ENCODE data around the gene SOCS1.
A peak's percentile ranks its signal among the peaks of the same experiment; 100 is the strongest.
"Not testable (repeated sequence)": the region's sequence is repeated elsewhere in the genome, so short reads cannot be mapped to it uniquely, and the experiment has no call there.

Gene SOCS1

DNA sequence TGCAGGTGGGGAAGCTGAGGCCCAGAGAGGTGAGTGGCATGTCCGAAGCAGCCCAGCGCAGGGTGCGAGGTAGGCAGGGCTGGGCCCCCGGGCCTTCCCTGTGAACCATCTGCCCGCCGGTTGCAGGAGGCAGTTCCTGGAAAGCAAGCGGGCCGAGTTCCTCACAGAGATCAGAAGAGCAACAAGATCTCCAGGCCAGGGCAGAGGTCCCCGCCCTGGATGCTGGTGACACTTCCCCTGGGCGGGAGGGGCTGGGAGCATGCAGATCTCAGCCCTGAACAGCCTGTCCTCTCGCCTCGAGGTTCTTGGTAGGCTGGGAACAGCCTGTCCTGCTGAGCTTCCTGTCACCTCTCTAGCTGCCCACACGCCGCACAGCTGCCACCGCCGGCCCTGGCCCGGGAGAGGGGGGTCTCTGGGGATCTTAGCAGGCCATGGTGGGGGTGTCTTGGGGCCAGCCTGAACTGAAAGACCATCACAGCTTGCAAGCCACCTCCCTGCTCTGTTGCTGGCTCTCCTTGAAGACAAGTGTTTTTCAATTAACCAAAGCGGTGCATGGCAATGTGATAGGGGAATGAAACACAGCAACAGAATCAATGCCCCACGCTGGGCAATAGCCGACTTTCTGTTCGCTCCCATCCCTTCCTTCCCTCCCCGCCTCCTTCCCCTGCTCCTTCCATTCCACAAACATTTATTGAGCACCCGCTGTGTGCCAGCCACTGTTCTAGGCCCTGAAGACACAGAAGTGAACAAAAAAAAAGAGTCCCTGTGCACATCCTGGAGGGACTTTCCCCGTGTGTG lies 31.7 kb downstream of the SOCS1 start:
- peak; percentile 84 for DNase-seq

DNA sequence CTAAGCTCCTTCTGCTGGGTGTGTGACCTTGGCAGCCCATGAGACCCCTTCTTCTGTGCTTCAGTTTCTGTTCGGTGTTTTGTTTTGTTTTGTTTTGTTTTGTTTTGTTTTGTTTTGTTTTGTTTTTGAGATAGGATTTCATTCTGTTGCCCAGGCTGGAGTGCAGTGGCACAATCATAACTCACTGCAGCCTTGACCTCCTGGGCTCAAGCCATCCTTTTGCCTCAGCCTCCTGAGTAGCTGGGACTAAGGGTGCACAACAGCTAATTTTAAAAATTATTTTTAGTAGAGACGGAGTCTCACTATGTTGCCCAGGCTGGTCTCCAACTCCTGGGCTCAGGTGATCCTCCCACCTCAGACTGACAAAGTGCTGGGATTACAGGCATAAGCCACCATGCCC lies 35.5 kb downstream of the SOCS1 start:
- DNase-seq: not testable (repeated sequence)

DNA sequence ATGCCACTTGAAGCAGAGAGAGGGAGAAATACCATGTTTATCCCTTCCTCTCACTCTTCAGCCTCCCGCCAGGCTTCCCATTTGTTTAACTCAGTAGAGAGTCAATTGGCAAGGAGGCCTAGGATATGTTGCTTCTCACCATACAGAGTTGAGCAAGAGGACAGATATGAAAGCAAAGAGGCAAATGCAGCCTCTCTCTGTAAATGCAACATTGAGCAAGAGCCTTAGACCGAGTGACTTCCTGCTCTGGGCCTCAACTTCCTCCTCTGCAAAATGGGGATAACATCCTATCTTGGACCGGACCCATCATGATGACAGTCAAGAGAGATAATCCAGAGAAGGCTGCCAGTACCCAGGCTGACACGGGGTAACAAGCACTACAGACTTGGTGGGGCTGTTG lies 36.8 kb downstream of the SOCS1 start:
- DNase-seq: no peak

DNA sequence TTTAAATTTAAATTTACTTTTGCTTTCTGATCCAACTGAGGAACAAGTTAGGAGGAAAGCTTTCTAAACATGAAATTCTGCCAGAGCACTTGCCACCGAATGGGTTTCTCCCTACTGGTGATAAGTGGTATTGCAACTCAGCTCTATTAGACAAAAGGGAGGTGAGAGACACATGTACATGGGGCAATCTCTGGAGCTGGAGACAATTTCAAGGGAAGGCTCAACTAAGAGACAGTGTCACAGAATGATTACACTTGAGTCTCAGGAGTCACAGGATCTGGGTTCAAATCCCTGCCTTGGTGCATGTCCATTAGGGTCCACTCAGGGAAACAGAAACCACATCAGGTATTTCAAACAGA lies 37.4 kb downstream of the SOCS1 start:
- no peak for DNase-seq

DNA sequence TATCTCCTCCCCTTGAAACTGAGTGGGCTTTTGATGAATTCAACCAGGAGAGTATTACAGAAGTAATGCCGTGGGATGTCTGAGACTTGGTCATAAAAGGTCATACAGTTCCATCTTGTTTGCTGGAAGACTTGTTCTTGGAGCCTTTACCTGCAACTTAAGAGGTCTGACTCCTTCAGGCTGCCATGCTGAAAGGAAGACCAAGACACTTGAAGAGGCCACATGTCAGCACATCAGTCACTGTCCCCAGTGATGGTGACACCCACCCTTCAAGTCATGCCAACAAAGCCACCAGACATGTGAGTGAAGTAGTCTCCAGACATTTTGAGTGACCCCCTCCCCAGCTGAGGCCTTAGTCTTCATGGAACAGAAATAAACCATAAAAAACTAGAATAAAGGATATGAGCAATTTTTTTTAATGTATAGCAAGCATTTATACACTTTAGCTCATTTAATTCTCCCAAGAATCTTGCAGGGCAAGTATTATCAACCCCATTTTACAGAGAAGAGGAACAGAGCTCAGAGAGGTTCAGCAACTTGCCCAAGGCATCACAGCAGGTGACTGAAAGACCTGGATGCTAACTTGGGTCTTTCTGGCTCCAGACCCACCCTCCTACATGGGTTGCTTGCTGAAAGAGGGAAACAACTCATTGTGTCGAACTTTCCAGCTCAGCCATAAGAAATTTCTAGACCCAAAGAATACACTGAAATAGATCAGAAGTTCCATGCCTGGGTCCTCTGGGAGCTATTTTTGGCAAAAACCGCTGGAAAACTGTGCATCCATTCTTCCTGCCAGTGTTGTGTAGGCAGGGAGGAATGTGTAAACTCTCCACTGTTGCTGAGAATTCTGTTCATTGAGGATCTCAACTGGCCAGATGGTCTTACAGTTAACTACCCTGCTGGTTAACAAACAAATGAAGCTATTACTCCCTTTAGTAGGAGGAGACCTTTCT lies 38.1 kb downstream of the SOCS1 start:
- no peak for DNase-seq

- no peak for DNase-seq
These were observed 40.0 kb downstream of the SOCS1 start for GRCh38 chr16:11215935-11216556.

- no peak for DNase-seq
These were observed 42.2 kb downstream of the SOCS1 start for GRCh38 chr16:11213799-11214198.

DNA sequence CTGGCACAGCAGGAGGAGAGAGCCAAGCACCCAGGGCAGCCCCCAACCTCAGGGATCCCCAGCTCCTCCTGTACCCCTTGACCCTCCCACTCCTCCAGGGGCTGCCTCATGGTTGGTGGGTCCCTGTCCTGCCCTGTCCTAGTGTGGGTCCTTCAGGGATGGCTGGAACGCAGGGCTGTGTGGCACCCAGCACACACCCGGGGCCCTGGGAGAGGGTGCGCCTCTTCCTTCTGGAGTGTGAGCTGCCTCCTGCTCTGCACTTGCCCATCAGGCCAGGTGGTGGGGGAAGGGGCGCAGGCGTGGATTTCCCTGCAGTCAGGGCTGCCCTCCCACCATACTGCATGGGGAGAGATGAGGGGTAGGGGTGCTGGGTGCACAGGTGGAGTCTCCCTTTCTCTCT lies 42.6 kb downstream of the SOCS1 start:
- no peak for DNase-seq

- DNase-seq: no peak
These were observed 43.2 kb downstream of the SOCS1 start for GRCh38 chr16:11212798-11213196.

DNA sequence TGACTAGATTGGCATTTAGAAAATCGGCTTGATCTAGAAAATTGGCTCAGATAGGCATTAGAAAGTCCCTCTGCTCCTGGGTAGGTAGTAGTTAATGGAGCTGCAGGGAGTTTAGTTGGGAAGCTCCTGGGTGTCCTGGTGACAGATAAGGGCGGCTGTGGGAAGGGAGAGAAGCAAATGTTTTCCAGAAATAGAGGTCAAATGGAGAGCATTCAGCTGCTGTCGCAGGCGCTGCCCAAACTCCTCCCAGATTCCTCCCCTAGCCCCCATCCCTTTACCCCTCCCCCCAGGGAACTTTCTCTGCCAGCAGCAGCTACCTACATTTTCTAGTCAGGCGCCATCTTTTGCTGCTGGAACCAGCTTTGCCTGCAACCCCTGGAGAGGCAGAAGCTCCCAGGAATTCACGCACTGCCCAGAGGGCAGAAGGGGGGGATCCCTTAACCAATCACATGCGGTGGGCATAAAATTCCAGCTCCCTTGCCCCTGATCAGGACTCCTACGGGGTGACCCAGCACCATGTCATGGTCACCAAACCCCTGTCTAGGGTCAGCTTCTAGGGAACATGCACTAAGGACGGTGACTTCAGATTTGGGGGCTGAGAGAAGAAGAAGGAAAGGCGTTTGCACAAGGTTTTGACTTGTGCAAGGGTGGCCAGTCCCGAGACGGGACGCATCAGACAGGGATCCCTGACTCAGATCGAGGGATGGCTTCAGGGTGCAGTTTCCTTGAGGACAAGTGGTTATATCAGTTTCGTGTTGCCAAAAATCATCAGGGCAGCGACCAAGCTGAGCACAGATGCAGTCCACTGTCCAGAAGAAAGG lies 43.8 kb downstream of the SOCS1 start:
- no peak for DNase-seq

DNA sequence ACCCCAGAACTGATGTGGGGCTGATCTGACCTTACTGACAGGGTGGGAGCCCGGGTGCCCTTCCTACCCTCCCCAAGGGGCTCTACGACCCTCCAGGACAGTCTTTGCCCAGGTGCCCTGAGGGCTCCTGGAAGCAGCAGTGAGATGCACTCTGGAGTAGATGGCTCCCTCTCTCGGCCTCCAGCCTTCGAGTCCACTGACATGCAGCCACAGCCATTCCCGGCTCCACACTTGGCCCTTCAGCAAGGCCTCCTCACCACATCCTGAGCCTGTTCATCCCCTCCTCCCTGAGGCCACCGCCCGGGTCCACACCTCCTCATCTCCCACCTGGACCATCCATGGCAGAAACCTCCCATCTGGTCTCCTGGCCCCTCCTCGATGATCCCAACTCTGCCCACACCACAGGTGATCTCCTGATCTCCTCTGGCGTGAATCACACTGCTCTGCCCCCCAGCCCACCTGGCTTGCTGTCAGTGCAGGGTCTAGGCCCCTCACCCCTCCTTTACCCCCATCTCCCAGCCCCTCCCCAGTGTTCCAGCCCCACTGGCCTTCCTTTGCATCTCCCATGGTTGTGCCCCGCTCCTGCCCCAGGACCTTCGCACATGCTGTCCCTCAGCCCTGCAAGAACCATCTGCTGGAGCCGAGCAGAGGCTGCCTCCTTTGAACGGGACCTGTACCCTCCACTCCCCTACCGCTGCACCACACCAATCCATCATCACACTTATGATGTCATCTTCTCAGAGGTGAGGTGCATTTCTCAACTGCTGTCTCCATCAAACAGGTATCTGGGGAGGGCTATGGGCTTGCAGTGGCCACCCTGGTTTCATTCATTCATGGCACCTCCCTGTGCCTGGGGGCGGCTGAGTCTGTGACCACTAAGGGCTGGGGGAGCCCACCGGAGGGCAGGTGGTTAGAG lies 44.7 kb downstream of the SOCS1 start:
- DNase-seq: no peak

DNA sequence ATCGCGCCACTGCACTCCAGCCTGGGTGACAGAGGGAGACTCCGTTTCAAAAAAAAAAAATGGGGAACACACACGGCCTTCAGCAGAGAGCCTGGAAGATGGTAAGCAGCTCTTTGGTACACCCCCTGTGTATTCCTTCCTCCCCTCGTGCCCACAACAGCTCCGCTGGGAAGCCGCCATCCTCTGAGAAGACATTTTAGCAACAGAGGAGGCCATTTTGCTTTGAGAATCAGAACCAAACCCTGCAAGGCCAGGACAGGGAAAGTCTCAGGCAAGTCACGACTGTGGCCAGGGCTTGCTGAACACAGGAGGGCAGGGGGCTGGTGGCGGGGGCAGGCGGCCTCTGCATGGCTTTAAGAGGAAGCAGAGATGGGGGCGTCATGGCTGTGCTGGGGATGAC lies 45.7 kb downstream of the SOCS1 start:
- no peak for DNase-seq

- DNase-seq: no peak
These were observed 46.9 kb downstream of the SOCS1 start for GRCh38 chr16:11208916-11209665.

- DNase-seq: no peak
These were observed 48.4 kb downstream of the SOCS1 start for GRCh38 chr16:11207646-11208045.

DNA sequence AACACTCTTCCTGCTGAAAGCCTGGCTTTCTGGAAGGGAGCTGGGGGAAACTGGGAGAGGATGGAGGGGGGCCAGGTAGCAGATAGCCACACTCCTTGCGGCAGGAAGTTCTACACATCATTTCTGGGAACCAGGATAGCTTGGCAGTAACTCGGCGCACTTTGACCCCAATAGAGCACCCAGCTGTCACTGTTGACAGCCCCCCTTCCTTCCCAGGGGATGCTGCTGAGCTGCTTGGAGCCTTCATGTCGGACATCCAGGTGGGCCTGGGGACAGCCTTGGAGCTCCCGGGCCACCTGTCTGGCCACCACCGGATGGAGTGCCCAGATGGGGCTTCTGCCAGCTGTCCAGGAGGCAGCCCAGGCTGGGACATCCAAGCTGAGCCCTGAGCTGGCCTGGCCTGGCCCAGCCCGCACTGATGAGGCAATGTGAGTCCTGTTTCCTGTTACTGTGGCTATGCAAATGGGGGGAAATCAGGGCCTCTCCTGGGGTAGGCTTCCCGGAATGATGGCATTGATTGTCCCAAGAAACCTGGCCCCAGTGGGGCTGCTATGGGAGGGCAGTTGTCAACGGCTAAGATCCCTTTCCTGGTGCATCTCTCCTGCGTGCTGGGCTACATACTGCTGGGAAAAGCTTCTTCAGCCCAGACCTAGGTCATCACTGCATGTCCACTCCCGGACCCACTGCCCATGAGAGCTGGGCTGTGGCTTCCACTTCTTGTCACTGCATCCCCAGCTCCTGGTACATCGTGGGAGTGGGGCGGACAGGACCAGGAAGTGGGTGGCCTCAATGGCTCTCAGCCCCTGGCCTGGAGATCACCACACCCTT lies 50.0 kb downstream of the SOCS1 start:
- DNase-seq: no peak

- DNase-seq: no peak
These were observed 50.8 kb downstream of the SOCS1 start for GRCh38 chr16:11205065-11205699.

DNA sequence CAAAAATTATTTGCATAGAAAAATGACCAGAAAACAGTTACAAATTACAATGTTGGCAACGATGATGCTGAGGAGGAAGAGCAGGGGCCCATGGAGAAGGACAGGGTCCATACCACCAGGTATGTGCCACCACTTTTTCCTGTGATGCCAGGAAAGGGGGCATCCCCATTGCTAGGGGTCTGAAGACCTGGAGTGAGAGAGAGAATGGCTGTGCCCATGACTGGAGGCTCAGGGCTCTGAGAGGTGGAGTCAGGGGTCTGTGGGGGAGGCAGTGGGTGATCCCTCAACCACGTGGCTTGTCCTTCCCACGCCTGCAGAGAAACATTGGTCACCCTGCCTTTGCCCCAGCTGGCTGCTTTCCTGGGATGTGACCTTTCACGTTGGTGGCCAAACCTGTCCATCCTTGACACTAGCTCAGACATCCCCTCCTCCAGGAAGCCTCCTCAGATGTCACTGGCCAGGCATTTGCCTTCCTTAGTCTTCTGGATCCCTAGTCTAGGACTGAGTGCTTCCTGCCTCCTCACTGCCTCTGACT lies 51.4 kb downstream of the SOCS1 start:
- no peak for DNase-seq

Data from activated effector memory CD4-positive, alpha-beta T cell treated with anti-CD3 and anti-CD28 coated beads, Interleukin-2, amount 50 U/mL, for 16 hours (primary cell).